Gastrocnemius medialis (tissue), 4 donors: Measurements from ENCODE around the gene LRP4. TPM values are rescaled to one million over a fixed set of nuclear protein-coding genes. Genes with fewer than 3 reads are reported as not detected.
A peak's percentile ranks its signal among the peaks of the same experiment; 100 is the strongest.

Source experiments
- ATAC-seq, 2 donors: fragments of 150-250 bp; one replicate each; pipeline ENCODE4 v1.9.1; 2016
- DNase-seq, 2 donors: peaks; one replicate each; pipeline ENCODE4 v3.0.0-alpha.2; 2019
- H3K27ac ChIP-seq, 4 donors: fragments of 200-600 bp; sonication (generic); 1 replicate in 1 of 4; 2 replicates in 3 of 4; pipeline ENCODE4 v1.5.1; 2016 to 2018; ENCODE audit warnings: mild to moderate bottlenecking in 2 of 4, moderate library complexity in 1 of 4
- H3K27me3 ChIP-seq, 3 donors: fragments of 200-600 bp; sonication (generic) in 2 of 3; 1 replicate in 1 of 3; 2 replicates in 2 of 3; pipeline versions ENCODE4 v1.5.1 to v1.6.0; 2016 to 2019; ENCODE audit warnings: mild to moderate bottlenecking in 1 of 3, moderate library complexity in 1 of 3
- H3K36me3 ChIP-seq, 2 donors: fragments of 200-600 bp; sonication (generic) in 1 of 2; one replicate each; pipeline ENCODE4 v1.5.1; 2017 to 2018
- H3K4me1 ChIP-seq, 2 donors: fragments of 200-600 bp; sonication (generic) in 1 of 2; one replicate each; pipeline ENCODE4 v1.5.1; 2016 to 2017; ENCODE audit warnings: mild to moderate bottlenecking in 2 of 2
- H3K4me3 ChIP-seq, 4 donors: fragments of 200-600 bp; sonication (generic) in 3 of 4; 1 replicate in 1 of 4; 2 replicates in 3 of 4; pipeline ENCODE4 v1.5.1; 2016 to 2019; ENCODE audit warnings: mild to moderate bottlenecking in 2 of 4
- H3K9me3 ChIP-seq, 3 donors: fragments of 200-600 bp; sonication (generic) in 2 of 3; 1 replicate in 1 of 3; 2 replicates in 2 of 3; pipeline ENCODE4 v1.5.1; 2016 to 2019
- CTCF ChIP-seq, 5 experiments: fragments of 450-650 bp in 3 of 5; fragments of 200-600 bp in 2 of 5; sonication (generic) in 2 of 5; IDR thresholded peaks in 4 of 5; conservative IDR thresholded peaks in 1 of 5; 1 replicate in 4 of 5; 2 replicates in 1 of 5; pipeline ENCODE4 v1.5.1; 2016 to 2019; ENCODE audit warnings: antibody characterized with exemption in 5 of 5, mild to moderate bottlenecking in 3 of 5, moderate library complexity in 3 of 5
- POLR2A ChIP-seq, 2 donors: fragments of 450-650 bp; IDR thresholded peaks; one replicate each; pipeline ENCODE4 v1.6.1; 2017; ENCODE audit warnings: antibody characterized with exemption in 2 of 2, mild to moderate bottlenecking in 2 of 2, moderate library complexity in 2 of 2
- in situ Hi-C, 4 donors: fragments of 200-750 bp; cut with MboI; loops; one replicate each; pipeline versions ENCODE4 v1.15.0 to v1.8.0; 2017; ENCODE audit warnings: low sequenced_read_pairs in 4 of 4
- intact Hi-C: fragments of 100-400 bp; cut with DNase I; formaldehyde crosslinking; loops from one replicate; pipeline ENCODE4 v1.15.1; 2023; ENCODE audit warnings: low total_unique reads
- total RNA-seq, 4 donors: library from RNA; depleted of rRNA; stranded (reverse); fragments of >200 nt; gene quantifications; one replicate each; pipeline versions ENCODE4 v1.1.0 to v1.2.3, GENCODE V29; 2016

LRP4 gene
- total RNA-seq, 4 donors from 2014 or later = 3.9 to 19.0 (median 6.2) TPM

- peaks cover 50 to 53% of the 10 kb centered on the region in 2 donors for H3K4me1 ChIP-seq
- TF ChIP-seq CTCF (IDR thresholded peaks at IDR 0.05 in 4 of 5, conservative IDR thresholded peaks at IDR 0.05 in 1 of 5) (no peak), POLR2A (IDR thresholded peaks at IDR 0.05) (no peak)
- no peaks in the 10 kb centered on the region for H3K9me3 ChIP-seq
- DNase-seq = peak; percentile 66 to 77
- no peak overlapping the region for H3K4me3 ChIP-seq
- ATAC-seq = peak; percentile 78 to 79
- intact Hi-C loops (loop anchor here (2.0 to 10.0 kb wide), 2 partner anchors 26 to 330 kb away; partner anchors contain the start of gene ACP2), in situ Hi-C loops (no loop called here)
- H3K36me3 ChIP-seq = no peaks in the 10 kb centered on the region
- peak overlapping the region; percentile 82 to 90 (median 88) for H3K27ac ChIP-seq
- H3K27me3 ChIP-seq = no peaks in the 10 kb centered on the region
Observed at GRCh38 chr11:46914910-46915309, 3.4 kb downstream of the LRP4 start.

GRCh38 chr11:46914363-46914762 lies 4.0 kb downstream of the LRP4 start:
- Histone ChIP-seq H3K4me1 (peaks cover 50% of the 10 kb centered on the region in 2 donors), H3K36me3 (no peaks in the 10 kb centered on the region), H3K9me3 (no peaks in the 10 kb centered on the region), H3K4me3 (peak overlapping the region in 2 of 4 donors; percentile 12 to 14), H3K27me3 (no peaks in the 10 kb centered on the region), H3K27ac (peak overlapping the region; percentile 82 to 90 (median 88))
- TF ChIP-seq CTCF (IDR thresholded peaks at IDR 0.05 in 4 of 5, conservative IDR thresholded peaks at IDR 0.05 in 1 of 5) (no peak), POLR2A (IDR thresholded peaks at IDR 0.05) (peak in 1 of 2 donors; percentile 46)
- peak; percentile 70 to 89 for DNase-seq
- in situ Hi-C loops (no loop called here), intact Hi-C loops (loop anchor here (2.0 to 10.0 kb wide), 2 partner anchors 26 to 330 kb away; partner anchors contain the start of gene ACP2)
- ATAC-seq = peak; percentile 74 to 87

- intact Hi-C loops (loop anchor here (10.0 kb wide), 1 partner anchor 331 kb away; the partner anchor contains the start of gene ACP2), in situ Hi-C loops (no loop called here)
- ATAC-seq (no peak), DNase-seq (no peak)
- Histone ChIP-seq H3K9me3 (no peaks in the 10 kb centered on the region), H3K27me3 (no peaks in the 10 kb centered on the region), H3K4me3 (no peak overlapping the region), H3K36me3 (no peaks in the 10 kb centered on the region), H3K27ac (peak overlapping the region; percentile 82 to 90 (median 88)), H3K4me1 (peaks cover 46 to 50% of the 10 kb centered on the region in 2 donors)
- TF ChIP-seq POLR2A (IDR thresholded peaks at IDR 0.05) (no peak), CTCF (IDR thresholded peaks at IDR 0.05 in 4 of 5, conservative IDR thresholded peaks at IDR 0.05 in 1 of 5) (no peak)
Observed at GRCh38 chr11:46913484-46913883, 4.9 kb downstream of the LRP4 start.

- no peak for DNase-seq
- no peaks in the 10 kb centered on the region for H3K36me3 ChIP-seq
- no peaks in the 10 kb centered on the region for H3K27me3 ChIP-seq
- H3K4me1 ChIP-seq = peaks cover 42 to 50% of the 10 kb centered on the region in 2 donors
- peak overlapping the region in 1 of 4 donors; percentile 89 for H3K27ac ChIP-seq
- no peak for TF ChIP-seq POLR2A (IDR thresholded peaks at IDR 0.05)
- TF ChIP-seq CTCF (IDR thresholded peaks at IDR 0.05 in 4 of 5, conservative IDR thresholded peaks at IDR 0.05 in 1 of 5) = no peak
- intact Hi-C loops (loop anchor here (10.0 kb wide), 1 partner anchor 332 kb away; the partner anchor contains the start of gene ACP2), in situ Hi-C loops (no loop called here)
- no peak for ATAC-seq
- no peaks in the 10 kb centered on the region for H3K9me3 ChIP-seq
- no peak overlapping the region for H3K4me3 ChIP-seq
Observed at GRCh38 chr11:46912526-46913150, 5.7 kb downstream of the LRP4 start.
